HG03159 (cell line): Measurements from ENCODE around the gene STK38.

Experiments used
- ATAC-seq: cut with Tn5 transposase; IDR thresholded peaks from one replicate; pipeline ENCODE4 v1.9.1; 2021; ENCODE audit warnings: mild to moderate bottlenecking, moderate library complexity; ENCODE audit not compliant: unreplicated experiment

The STK38 gene

DNA sequence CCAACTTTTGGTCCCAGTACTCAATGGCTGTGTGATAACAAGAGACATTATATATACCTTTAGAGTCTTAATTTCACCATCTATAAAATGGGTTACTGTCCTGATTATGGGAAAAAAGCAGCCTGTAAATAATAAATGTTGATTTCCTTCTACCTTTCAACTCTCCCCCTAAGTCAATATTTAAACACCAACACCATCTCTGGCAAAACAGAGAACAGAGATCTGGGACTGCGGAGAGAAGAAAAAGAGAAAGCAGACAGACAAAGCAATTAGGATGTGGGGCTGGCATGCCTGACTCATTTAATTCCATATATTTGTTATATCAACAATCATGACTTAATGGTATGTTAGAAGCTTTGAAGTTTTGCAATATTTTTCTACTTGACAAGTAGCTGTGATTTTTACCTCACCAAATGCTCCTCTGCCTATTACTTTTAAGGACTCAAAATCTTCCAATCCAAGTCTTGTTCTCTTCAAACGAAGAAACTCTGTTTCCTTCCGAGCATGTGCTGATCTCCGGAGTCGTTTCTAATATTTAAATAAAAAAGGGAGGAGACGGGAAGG is 23.3 kb downstream of the STK38 start:
- ATAC-seq, result no peak

DNA sequence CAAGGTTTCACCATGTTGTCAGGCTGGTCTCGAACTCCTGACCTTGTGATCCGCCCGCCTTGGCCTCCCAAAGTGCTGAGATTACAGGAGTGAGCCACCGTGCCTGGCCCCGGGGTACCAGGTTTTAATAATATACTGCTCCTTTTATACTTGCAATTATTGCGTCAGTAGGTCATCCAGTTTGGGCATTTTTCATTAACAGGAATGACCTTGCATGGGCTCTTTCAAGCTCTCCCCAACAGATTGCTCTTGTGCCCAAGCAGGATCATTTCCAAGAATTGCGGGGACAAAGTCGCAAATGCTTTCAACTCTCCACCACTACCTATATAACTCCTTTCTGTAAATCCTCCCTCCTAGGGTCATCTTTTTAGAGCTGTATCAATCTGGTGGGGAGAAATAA is 23.8 kb downstream of the STK38 start:
- ATAC-seq, result no peak

DNA sequence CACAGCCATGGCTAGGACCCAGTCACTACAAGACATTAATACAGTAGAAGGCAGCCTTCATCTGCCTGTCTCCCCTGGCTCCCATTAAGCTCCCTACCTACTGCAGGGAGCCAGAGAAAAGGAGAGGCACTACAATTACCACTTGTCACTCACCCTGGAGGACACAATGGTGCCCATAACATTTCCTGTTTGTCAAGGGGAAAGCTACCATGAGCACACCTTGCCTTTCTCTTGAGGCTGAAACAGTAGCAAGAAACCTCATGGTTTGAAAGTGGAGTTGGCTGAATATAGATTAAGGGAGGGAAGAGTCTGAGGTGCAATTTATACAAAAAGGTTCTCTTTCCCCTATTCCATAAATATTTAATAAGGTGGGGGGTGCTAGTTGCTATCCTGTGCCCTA is 27.9 kb downstream of the STK38 start:
- ATAC-seq, result no peak

GRCh38 chr6:36517408-36517807 is 29.9 kb downstream of the STK38 start:
- ATAC-seq, result no peak

DNA sequence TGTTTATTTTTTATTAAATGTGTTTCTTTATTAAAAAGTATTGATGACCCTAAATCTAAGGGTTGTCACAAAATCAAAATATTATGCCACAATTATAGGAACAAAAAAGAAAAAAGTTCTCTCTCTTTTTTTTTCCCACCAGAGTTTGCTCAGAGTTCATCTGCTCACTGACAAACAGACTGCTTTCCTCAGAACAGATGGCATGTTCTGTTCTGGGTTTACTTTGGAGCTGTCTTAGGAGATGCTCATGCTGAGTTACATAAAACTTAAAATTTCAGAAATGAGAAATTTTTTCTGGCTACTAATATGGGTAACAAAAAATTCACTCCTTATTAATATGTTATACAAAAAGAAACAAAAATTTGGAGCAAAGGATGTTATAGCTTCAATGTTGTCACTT is 30.3 kb downstream of the STK38 start:
- ATAC-seq, result no peak

- no peak for ATAC-seq
Measured at GRCh38 chr6:36516559-36516958, 30.7 kb downstream of the STK38 start.

DNA sequence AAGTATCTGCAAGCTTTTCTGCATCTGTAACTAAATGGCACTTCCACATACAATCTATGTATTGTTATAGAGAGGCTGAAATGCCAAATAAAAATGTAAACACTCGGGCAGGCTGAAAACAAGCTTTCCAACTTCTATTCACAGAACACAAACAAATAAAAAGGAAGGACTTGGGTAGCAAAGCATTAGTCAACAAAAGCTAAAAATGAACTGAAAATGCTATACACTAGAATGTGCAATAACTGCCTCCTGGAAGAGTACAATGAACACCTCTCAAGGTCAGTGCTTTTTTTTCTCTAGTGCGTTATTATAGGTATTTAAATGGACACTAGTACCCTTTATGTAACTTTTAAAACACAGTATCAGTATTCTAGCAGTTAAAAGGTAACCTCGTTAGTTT is 31.4 kb downstream of the STK38 start:
- no peak for ATAC-seq

DNA sequence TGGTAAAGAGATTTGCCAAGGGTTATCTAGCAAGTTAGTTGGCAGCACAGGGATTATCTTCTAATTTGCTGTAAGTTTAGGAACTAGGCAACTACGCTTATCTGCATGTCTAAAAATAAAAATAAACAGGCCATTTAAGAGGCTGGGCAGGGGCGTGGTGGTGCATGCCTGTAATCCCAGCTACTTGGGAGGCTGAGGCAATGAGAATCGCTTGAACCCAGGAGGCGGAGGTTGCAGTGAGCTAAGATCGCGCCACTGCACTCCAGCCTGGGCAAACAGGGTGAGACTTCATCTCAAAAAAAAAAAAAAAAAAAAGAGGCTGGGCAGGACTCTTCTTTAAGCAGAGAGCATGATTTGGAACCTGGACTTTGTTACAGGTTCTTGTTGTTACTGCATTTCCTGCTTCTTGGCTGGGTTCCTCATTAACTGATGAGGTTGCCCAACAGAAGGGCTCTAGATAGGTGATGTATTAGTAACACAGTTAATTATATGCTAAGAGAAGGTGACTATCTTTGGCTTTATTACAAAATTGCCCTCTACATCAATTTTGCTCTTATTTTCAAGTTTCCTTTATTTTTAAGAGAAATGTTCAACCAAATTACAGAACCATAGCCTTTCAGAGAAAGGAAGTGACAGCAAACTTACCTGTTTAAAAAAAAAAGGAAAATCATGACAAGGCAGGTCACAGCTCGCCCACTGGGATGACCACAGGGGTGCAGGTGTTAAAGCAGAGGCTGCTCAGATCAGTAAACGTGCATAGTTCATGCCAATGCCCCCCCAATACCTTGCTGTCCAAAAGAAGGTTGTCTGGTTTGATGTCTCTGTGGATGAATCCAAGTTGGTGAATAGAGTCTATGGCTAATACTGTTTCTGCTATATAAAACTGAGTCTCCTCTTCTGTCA is 32.5 kb downstream of the STK38 start:
- ATAC-seq, result no peak

GRCh38 chr6:36510365-36510764 is 36.9 kb downstream of the STK38 start:
- ATAC-seq, result no peak

DNA sequence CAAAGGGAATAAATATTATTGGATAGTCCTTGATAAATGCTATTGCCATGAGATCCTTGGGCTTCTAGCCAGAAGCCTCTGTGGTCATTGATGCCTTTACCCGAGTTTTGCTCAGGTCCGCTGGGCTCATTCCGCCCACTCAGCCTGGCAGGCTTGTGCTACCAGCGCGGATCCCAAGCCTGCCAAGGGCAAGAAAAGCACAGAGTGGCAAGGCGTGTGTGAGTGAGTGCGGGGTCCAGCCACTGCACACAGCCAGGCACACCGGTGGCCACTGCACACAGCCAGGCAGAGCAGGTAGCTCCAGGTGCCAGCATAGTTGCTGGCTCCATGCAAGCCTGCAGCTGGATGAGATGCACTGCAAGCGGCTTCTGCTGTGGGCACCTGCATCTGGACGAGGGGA is 38.7 kb downstream of the STK38 start:
- ATAC-seq, result no peak

DNA sequence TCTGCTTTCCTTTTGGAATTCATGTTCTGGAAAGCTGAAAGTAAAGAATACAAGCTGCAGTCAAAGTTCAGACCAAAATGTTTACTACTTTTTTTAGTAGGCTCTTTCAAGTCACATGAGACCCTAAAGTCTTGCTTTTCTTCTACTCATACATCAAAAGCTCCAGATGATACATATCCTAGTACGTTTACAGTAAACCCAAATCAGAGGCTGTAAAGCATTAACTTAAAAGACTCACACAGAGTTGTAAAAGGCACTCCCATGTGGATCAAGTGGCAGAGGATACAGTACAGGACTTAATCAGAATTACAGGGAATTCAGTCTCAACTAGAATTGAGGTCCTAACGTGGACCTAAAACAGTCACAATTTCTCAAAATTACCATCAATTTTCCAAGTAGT is 40.7 kb downstream of the STK38 start:
- ATAC-seq, result no peak

GRCh38 chr6:36505744-36506534 is 41.3 kb downstream of the STK38 start:
- no peak for ATAC-seq

DNA sequence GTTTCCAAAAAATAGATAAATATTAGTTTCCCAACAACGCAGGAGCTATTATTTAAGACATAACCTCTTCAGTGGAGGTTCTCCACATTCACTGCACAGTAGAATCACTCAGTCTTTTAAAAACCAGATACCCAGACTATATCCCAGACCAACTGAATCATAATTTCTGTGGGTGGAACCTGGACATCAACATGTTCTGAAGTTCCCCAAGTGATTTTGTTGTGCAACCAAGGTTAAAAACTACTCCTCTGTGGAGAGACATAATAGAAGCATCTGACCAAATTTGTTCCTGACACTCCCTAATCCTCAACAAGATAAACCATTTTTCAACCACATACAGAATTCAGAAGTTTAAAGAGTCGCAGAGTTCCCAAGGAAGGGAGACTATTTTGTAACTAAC is 42.3 kb downstream of the STK38 start:
- ATAC-seq, result no peak

- ATAC-seq, result no peak
Measured at GRCh38 chr6:36504181-36504580, 43.1 kb downstream of the STK38 start.

- ATAC-seq, result no peak
Measured at GRCh38 chr6:36501686-36502085, 45.6 kb downstream of the STK38 start.

DNA sequence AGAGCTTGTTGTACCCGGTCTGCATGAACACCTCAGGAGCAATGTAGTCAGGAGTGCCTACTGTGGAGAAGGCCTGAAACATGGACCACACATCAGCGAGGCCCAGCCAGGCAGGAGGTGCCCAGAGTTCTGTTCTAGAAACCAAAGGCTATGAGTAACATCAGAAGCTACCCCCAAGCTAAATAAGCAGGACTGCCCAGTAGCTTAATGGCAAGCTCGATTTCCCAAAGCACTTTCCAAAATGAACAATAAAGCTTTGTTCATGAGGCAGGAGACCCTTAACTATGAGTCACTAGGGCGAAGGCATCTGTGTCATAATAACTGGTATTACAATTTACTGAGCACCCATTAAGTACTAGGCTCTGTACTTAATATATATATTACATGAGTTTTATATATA is 47.4 kb downstream of the STK38 start:
- ATAC-seq, result no peak

DNA sequence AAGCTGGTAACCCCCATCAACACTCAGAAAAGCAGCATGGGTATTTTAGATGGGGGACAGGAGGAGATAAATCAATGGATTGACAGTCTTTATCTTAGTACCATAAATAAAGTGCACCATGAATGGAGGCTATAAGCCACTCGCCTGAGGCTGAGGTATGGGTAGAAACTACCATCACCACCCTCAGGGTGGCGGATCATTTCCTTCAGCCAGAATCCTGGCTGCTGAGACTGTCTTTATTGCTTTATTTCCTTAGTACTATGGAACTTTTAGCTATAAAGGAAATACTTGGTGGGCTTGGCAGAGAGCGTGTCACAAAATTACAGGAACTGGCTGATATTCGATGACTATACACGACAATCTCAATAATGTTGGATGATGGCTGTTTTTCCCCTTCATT is 52.2 kb downstream of the STK38 start:
- no peak for ATAC-seq

GRCh38 chr6:36493859-36494258 is 53.4 kb downstream of the STK38 start:
- ATAC-seq, result no peak

- ATAC-seq, result no peak
Measured at GRCh38 chr6:36493319-36493718, 54.0 kb downstream of the STK38 start.

DNA sequence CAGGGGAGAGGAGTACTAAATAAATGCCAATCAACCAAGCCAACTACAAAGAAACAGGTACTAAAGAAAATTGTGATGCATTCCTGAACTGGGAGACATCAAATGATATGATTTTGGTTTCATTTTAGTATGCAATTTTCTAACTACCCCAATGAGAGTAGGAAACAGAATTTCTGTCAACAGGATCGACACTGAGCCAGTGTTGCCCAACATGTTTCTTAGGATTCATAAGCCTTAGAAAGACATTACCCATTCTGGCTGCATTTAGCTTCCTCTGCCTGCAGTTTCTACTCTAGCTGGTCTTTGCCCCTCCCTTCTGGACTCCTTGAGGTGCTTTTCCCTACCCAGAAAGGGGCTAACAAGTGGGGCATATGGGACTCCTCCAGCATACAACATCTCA is 54.7 kb downstream of the STK38 start:
- no peak for ATAC-seq

DNA sequence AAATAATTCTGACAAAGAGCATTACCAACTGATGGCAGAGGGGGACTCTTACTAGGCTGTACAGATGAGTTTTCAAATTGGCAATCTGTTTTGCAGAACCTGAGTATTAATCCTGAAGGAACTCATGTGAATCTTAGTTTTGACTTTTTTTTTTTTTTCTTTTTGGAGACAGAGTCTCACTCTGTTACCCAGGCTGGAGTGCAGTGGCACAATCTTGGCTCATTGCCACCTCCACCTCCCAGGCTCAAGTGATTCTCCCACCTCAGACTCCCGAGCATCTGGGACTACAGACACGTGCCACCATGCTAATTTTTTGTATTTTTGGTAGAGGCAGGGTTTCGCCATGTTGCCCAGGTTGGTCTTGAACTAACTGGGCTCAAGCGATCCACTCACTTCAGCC is 55.2 kb downstream of the STK38 start:
- no peak for ATAC-seq
